HG02642 (cell line): Measurements from ENCODE around the gene ATIC.
A peak's percentile ranks its signal among the peaks of the same experiment; 100 is the strongest.

Experiments
- ATAC-seq: cut with Tn5 transposase; IDR thresholded peaks from one replicate; pipeline ENCODE4 v1.9.1; 2021; ENCODE audit warnings: mild to moderate bottlenecking; ENCODE audit not compliant: unreplicated experiment, poor library complexity

The ATIC gene

DNA sequence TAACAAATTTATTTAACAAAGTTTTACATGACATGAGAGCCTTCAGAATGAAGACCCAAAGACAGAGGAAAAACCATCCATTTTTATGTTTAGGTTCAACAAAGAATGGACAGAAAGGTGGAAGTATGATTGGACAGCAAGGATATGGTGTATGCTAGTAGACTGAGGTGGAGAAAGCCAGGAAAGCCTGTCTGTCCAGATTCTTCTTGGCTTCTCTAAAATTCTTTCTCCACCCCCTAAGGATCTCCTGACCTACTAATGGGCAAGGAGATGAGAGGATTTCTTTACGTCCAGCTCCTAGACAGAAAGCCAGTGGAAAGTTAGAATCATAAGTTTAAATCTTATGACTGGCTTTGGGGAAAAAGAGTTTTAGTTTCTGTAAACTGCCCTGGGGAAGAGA, 3.0 kb downstream of the ATIC start:
- ATAC-seq: no peak

- ATAC-seq: no peak
Observed at GRCh38 chr2:215315301-215315700, 3.4 kb downstream of the ATIC start.

GRCh38 chr2:215316336-215316735, 4.5 kb downstream of the ATIC start:
- no peak for ATAC-seq

DNA sequence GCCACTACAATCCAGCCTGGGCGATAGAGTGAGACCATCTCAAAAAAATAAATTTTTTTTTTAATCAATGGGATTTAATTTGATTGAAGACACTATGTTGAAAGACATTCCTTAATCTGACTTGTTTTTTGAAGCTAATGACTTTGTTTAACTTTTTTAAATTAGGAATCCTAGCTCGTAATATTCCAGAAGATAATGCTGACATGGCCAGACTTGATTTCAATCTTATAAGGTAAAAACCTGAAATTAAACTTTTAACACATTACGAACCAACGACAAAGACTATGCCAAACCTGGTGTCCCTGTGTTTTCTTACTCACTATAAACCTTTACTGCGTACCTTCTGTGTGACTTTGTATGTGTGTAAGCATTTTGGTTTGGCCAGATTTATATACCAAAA, 7.6 kb downstream of the ATIC start:
- ATAC-seq: no peak

DNA sequence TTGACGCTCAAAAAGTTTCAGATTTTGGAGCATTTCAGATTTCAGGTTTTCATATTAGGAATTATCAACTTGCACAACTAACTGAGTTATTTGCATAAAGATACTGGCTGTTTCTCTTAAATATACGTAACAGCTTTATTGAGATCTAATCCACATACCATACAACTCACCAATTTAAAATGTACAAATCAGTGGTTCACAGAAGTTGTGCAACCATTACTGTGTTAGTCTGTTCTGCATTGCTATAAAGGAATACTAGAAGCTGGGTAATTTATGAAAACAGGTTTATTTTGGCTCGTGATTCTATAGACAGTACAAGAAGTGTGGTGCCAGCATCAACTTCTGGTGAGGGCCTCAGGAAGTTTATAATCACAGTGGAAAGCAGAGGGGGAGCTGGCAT, 8.2 kb downstream of the ATIC start:
- ATAC-seq: no peak

- no peak for ATAC-seq
Observed at GRCh38 chr2:215320679-215321078, 8.8 kb downstream of the ATIC start.

- no peak for ATAC-seq
Observed at GRCh38 chr2:215324811-215325210, 13.0 kb downstream of the ATIC start.

- ATAC-seq: no peak
Observed at GRCh38 chr2:215328066-215328465, 16.2 kb downstream of the ATIC start.

- ATAC-seq: peak; percentile 70
Observed at GRCh38 chr2:215332872-215333595, 21.2 kb downstream of the ATIC start.

DNA sequence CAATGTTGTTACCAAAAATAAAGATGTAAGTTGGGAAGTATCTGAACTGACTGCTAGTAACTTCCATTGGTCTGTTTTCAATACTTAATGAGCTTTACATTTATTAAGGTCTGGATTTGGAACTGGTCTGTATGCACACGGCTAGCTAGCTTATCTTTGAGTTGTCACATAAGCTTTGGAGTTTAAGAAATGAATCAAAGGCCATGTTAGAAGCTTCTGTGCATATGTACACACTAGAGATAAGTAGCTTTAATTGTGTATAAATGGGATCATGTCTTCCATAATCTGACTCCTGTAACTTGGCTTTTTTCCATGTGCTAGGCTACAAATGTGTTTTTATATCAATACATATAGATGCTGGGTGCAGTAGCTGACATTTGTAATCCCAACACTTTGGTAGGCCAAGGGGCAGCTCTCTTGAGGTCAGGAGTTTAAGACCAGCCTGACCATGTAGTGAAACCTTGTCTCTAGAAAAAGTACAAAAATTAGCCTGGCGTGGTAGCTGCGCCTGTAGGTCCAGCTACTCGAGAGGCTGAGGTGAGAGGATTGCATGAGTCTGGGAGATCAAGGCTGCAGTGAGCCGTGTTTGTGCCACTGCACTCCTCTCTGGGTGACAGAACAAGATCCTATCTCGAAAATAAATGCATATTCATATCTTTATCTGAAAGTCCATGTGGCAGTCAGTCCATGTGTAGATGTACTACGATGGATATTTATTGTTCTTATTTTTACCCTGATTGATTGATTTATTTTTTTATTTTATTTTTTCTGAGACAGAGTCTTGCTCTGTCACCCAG, 27.2 kb downstream of the ATIC start:
- ATAC-seq: no peak

GRCh38 chr2:215347878-215348277, 36.0 kb downstream of the ATIC start:
- ATAC-seq: no peak

DNA sequence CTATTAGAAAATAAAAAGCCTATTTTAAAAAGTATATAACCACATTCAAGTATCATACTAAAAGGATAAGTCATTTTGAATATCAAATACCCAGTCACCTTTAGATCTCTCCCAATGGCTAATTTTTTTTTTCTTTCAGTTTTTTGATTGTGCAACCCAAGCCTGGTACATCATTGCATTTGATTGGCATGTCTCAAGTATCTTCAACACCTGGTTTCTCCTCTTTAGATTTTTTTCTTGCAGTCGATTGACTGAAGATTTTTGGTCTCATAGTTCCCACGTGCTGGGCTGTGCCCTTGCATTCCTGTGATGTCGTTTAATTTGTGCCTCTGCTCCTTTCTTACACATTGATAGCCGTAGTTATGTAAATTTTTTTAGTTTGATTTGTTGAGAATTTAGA, 40.7 kb downstream of the ATIC start:
- no peak for ATAC-seq

DNA sequence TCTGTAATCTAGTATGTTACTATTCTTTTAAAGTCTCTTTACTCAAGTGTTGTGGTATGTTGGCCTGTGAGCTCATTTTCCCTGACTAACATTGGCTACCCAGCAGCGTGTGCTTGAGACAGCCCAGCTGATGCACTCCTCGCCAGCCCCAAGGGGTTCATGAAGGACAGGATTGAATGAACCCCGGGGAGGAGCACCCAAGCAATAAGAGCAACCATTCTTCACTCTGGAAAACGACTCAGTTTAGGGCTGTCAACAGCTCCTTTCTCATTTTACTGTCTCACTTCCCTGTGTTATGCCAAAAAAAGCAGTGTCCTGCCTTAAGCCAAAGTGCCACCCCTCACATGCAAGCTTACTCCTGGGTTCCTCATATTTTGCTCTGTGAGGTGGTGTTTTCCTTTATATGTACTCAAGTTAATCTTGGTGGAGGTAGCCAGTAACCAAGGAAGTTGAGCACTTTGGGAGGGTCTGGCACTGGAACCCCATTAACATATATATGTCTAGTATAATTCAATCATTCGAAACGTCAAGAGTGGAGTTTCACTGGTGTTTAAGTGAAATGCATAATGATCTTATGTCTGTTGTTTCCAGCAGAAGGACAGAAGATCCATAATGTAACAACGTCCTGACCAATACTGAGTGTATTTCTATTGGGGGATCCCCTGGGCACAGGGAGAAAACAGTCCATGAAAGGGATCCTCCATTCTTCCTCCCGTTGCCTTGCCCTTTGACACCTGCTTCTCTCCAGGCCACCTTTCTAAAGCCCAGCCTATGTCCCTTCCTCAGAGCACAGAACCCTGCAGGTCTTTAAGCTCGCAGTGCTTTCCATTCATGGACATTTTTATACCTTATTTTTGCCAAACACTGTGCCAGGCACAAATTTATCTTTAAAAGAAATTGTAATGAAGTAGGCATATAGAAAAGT, 43.2 kb downstream of the ATIC start:
- ATAC-seq: no peak

GRCh38 chr2:215355801-215356200, 43.9 kb downstream of the ATIC start:
- no peak for ATAC-seq

- no peak for ATAC-seq
Observed at GRCh38 chr2:215356334-215356947, 44.6 kb downstream of the ATIC start.

DNA sequence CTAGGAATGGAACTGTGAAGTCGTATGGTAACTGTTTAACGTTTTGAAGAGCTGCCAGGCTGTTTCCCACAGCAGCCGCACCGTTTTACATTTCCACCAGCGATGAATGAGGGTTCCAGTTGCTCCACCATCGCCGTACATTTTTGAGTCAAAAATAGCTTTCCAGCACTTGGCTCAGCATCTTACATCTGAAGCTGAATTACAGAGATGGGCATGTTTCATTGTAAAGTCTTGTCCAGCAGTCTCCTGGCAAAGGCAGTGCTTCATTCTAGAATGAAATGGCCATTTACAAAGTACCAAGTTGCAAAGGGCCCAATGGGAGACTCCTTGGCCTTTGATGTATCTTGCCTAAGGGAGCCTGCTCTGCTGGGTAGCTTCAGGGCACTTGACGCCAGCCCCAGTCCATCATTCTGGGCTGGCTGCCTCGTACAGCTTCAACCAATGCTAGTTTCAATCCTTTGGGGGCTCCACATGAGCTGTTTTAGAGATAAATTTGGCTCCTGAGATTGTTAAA, 45.1 kb downstream of the ATIC start:
- no peak for ATAC-seq

DNA sequence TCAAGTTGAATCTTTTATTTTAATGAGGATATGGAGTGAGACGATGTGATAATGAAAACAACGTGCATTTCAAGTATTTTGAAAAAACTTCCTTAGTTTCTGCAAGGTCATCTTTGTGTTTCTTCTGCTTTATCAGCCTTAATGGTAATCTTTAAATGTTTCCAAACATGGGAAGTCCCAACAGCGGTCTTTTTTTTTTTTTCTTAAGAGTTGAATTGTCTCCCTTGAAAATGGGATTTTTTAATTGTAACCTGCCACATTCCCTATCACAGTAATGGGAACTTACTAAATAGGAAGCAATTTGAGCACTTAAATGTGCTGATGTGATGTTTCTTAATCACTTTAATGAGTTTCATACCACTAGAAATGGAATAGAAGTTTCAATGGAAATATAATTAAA, 45.8 kb downstream of the ATIC start:
- no peak for ATAC-seq

GRCh38 chr2:215358312-215358845, 46.5 kb downstream of the ATIC start:
- ATAC-seq: no peak

DNA sequence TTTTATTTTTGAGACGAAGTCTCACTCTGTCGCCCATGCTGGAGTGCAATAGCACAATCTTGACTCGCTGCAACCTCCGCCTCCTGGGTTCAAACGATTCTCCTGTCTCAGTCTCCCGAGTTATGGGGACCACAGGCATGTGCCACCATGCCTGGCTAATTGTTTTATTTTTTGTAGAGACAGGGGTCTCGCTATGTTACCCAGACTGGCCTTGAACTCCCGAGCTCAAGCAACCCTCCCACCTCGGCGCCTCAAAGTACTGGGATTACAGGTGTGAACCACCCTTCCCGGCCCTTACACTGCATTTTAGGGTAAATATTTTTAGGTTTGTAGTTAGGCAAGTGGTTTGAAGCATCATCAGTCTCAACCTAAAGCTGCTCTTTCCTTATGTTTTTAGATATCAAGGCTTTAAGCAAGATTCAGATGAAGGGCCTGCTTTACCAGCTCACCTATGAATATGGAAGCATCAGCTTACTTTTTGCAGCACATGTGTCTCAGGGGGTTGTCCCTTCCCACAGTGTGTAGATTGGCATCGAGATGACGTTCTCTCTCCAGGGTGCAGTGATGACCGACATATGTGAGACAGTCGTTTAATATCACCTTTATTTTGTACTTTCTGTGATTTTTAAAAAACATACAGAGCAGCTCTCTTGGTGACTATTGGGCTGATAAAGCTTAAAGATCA, 47.2 kb downstream of the ATIC start:
- no peak for ATAC-seq
